ENCODE measurements around the gene TUBA1A.
"Not testable (repeated sequence)": the region's sequence is repeated elsewhere in the genome, so short reads cannot be mapped to it uniquely, and the experiment has no call there.

TUBA1A gene

GRCh38 chr12:49200919-49201594 lies 12.2 kb upstream of the TUBA1A start:
- DNase-seq = peak; percentile 36

DNA sequence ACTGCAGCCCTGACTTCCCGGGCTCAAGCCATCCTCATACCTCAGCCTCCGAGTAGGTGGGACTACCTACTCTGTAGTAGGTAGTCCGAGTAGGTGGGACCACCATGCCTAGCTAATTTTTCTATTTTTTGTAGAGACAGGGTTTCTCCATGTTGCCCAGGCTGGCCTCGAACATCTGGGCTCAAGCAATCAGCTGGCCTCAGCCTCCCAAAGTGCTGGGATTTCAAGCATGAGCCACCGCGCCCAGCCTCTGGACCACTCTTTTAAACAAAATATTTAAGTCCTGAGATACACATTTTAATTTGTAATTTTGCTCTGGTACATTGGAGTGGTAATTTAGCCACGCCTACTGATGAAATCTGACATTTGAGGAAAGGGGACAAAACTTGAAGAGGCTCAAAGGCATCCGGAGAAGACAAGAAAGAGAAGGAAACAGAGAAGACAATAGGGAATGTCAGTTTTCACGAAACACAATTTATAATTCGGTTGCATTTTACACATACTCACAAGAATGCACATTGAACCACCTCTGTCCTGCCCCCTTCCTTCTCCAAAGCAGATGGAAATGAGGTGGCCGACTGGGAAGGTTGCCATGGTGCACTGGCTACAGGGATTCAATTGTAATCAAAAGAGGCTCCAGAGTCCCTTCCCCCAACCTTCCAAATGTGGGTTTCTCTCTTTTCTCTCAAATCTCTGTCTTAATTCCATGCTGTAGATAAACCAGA lies 9.7 kb upstream of the TUBA1A start:
- peak; percentile 80 for DNase-seq

GRCh38 chr12:49197256-49197655 lies 8.4 kb upstream of the TUBA1A start:
- DNase-seq = no peak

DNA sequence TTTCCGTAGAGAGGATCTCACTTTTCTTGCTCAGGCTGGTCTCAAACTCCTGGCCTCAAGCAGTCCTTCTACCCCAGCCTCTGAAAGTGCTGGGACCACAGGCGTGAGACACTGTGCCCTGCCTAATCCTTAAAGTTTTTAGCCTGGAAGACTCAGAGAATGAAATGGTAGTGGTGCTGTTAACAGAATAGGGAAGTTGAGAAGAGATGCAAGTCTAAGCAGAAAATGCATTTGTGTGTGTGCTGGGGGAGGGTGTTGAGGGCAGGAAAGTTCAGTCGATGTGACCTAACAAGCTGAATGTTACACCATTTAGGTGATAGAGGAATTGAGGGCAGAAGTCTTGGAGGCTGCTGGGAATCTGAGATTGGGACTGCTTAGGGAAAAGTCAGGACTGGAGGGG lies 6.9 kb upstream of the TUBA1A start:
- DNase-seq = no peak

GRCh38 chr12:49193746-49194145 lies 4.9 kb upstream of the TUBA1A start:
- DNase-seq = not testable (repeated sequence)

- not testable (repeated sequence) for DNase-seq
Measured at GRCh38 chr12:49191498-49191897, 2.6 kb upstream of the TUBA1A start.

- DNase-seq = no peak
Measured at GRCh38 chr12:49190974-49191373, 2.1 kb upstream of the TUBA1A start.

DNA sequence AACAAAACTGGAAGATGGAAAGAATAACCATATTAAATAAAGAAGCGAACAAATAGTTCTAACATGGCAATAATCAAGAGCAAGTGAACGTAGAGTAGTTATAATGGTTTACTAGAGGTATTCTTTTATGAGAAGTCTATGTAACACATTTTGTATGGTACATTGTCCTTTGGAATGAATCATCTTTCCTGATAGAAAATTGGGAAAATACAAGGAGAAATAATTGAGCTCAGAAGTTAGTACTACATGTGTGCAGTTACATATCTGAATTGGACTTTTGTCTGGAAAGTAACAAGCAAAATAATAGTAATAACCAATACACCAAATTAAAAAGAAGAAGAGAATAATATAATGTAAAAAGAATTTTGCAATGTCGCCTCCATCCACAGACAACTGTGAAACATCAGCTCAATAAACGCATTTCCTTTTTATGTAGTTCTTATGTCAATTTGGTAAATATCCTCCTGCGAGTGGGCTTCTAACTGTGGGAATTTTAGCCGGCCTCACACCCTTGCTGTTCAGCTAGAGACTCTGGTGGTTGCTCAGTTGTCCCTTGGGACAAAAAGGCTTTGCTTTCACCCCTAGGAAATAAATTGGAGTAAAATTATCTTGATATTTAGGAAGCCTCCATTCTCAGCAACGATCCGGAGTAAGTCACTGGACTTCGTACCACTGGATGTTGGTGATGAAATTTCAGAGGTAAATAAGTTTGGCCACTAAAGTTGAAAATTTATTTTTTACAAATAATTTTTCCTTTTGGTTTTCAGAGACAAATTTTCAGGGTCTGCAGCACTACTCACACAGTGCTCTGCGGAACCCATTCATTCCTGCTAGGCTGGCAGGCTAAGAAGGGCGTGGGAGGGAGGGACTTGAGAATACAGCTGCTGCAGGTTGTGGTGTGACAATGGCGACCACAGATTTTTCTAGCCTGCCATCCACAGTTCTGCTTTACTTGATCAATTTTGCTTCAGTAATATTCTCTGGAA lies 1.1 kb upstream of the TUBA1A start:
- no peak for DNase-seq

GRCh38 chr12:49188201-49188915 lies 522 bp downstream of the TUBA1A start:
- peak; percentile 76 for DNase-seq

DNA sequence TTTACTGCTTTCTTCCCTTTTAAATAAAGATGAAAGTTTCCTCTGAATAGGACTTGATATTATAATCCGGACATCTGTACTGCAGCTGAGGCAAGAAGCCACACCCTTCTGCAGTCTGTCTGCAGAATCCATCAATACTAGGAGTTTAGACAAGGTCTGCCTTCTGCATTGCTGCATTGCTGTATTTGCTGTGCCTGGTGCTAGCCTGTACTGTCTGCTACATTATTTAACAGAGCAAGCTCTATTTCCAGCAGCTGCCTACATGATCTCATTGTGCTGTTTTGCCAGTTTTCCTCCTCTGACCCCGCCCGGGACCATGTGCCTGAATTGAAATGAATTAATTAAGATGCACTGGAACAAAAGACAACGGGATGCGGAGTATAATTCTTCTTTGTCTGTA lies 1.7 kb downstream of the TUBA1A start:
- DNase-seq = peak; percentile 95

DNA sequence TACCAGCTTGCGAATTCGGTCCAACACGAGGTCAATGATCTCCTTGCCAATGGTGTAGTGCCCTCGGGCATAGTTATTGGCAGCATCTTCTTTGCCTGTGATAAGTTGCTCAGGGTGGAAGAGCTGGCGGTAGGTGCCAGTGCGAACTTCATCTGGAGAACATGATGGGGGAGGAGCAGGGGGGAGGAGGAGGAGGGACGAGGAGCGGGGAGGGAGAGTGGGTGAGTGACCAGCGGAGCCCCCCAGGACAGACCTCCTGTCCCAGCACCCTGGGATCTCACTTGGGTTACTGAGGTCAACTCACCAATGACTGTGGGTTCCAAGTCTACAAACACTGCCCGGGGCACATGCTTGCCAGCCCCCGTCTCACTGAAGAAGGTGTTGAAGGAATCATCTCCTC lies 2.6 kb downstream of the TUBA1A start:
- DNase-seq = not testable (repeated sequence)

DNA sequence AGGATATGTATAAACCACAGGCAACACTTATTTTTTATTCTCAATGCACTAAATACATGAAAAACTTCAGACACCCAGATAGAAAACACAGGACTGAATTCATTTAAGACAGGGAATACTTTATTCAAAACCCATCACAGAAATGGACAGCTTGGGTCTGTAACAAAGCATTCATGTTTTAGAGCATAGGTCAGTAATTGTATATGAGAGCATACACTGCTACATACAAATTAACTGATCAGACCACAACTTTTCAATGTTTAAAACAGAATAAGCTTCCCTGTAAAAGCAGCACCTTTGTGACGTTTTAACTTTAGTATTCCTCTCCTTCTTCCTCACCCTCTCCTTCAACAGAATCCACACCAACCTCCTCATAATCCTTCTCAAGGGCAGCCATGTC lies 4.2 kb downstream of the TUBA1A start:
- not testable (repeated sequence) for DNase-seq

GRCh38 chr12:49183214-49183950 lies 5.5 kb downstream of the TUBA1A start:
- not testable (repeated sequence) for DNase-seq

DNA sequence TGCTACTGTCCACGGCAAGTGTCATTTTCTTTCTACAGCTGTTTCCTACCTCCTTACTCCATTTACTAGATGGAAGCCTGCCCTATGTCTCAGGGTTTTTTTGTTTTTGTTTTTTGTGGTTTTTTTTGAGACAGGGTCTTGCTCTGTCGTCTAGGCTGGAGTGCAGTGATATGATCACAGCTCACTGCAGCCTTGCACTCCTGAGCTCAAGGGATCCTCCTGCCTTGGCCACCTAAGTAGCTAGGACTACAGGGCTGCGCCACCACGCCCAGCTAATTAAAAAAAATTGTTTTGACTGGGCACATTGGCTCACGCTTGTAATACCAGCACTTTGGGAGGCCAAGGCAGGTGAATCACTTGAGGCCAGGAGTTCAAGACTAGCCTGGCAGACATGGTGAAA lies 14.7 kb downstream of the TUBA1A start:
- no peak for DNase-seq

GRCh38 chr12:49170924-49171323 lies 18.0 kb downstream of the TUBA1A start:
- no peak for DNase-seq

DNA sequence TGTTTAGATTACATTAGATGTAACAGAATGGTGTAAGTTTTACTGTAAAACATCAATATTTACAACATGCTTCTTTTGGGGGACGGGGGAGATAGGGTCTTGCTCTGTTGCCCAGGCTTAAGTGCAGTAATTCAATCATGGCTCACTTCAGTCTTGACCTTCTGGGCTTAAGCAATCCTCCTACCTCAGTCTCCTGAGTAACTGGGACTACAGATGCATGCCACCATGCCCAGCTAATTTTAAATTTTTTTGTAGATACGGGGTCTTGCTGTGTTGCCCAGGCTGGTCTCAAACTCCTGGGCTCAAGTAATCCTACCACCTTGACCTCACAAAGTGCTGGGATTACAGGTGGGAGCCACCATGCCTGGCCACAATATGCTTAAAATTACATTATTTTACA lies 23.8 kb downstream of the TUBA1A start:
- DNase-seq = no peak

- not testable (repeated sequence) for DNase-seq
Measured at GRCh38 chr12:49161901-49162300, 27.0 kb downstream of the TUBA1A start.

GRCh38 chr12:49161092-49161795 lies 27.6 kb downstream of the TUBA1A start:
- no peak for DNase-seq

GRCh38 chr12:49160399-49160798 lies 28.5 kb downstream of the TUBA1A start:
- DNase-seq = no peak

- DNase-seq = no peak
Measured at GRCh38 chr12:49154221-49154620, 34.7 kb downstream of the TUBA1A start.

DNA sequence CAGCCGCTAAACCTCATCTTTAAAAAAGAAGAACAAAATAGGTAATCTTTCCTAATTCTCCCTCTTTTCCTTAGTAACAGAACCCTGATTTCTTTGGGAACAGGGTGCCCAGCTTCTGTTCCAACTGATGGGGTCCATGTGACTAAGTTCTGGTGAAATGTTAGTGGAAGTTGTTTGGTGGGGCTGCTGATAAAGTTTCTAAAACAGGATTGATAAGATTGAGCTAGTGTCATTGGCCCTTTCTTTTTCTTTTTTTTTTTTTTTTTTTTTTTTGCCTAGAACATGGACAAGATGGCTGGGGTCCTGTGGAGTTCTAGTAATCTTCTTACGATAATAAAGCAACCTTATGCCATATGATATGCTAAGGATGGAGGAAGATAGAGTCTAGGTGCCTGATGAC lies 41.5 kb downstream of the TUBA1A start:
- DNase-seq = no peak

Data from midbrain (tissue), 1 donor.